WTC11 (cell line): Measurements from ENCODE around the gene SLC1A6. TPM values are rescaled to one million over a fixed set of nuclear protein-coding genes. Genes with fewer than 3 reads are reported as not detected.
A peak's percentile ranks its signal among the peaks of the same experiment; 100 is the strongest.

Experiments used
- ATAC-seq: fragments of 200-7000 bp; cut with Tn5 transposase; 2 replicates; pipeline ENCODE4 v1.10.0; 2021; ENCODE audit warnings: mild to moderate bottlenecking, moderate library complexity
- CTCF ChIA-PET: fragments of 300-600 bp; sonication (Branson Sonifier 250); formaldehyde crosslinking; loops from one replicate; lab custom pipeline; 2021; ENCODE audit warnings: antibody characterized with exemption; lab: Charles Lee
- POLR2A ChIA-PET: fragments of 350-600 bp; sonication (Branson Sonifier 250); formaldehyde crosslinking; loops from one replicate; lab custom pipeline; 2021; ENCODE audit warnings: antibody characterized with exemption; lab: Charles Lee
- DNase-seq: peaks from one replicate; pipeline ENCODE4 v3.0.0; 2021; ENCODE audit warnings: low spot score
- H3K27ac Mint-ChIP-seq: 2 replicates; pipeline ENCODE4 v1.8.0; 2021; ENCODE audit warnings: mixed read lengths
- H3K27me3 Mint-ChIP-seq: 2 replicates; pipeline ENCODE4 v1.8.0; 2021; ENCODE audit warnings: low read depth, mild to moderate bottlenecking, moderate library complexity, mixed read lengths
- H3K36me3 Mint-ChIP-seq: 2 replicates; pipeline ENCODE4 v1.8.0; 2021; ENCODE audit warnings: mixed read lengths
- H3K4me1 Mint-ChIP-seq: 2 replicates; pipeline ENCODE4 v1.8.0; 2022; ENCODE audit warnings: mixed read lengths
- H3K4me3 Mint-ChIP-seq: 2 replicates; pipeline ENCODE4 v1.8.0; 2021; ENCODE audit warnings: mild to moderate bottlenecking, moderate library complexity, mixed read lengths
- H3K9me3 Mint-ChIP-seq: 2 replicates; pipeline ENCODE4 v1.8.0; 2021; ENCODE audit warnings: mixed read lengths
- ATF1 ChIP-seq: sonication (generic); formaldehyde crosslinking; IDR thresholded peaks from 2 replicates; pipeline ENCODE4 v1.8.1; 2023; ENCODE audit warnings: mild to moderate bottlenecking, moderate library complexity, missing genetic modification reagents
- CBFB ChIP-seq: sonication (generic); formaldehyde crosslinking; IDR thresholded peaks from 2 replicates; pipeline ENCODE4 v1.8.1; 2022; ENCODE audit warnings: mild to moderate bottlenecking, low read depth, missing genetic modification reagents
- CREM ChIP-seq: sonication (generic); formaldehyde crosslinking; IDR thresholded peaks from 2 replicates; pipeline ENCODE4 v1.8.1; 2022; ENCODE audit warnings: mild to moderate bottlenecking, missing genetic modification reagents, moderate library complexity
- ESRRA ChIP-seq: sonication (generic); formaldehyde crosslinking; IDR thresholded peaks from 2 replicates; pipeline ENCODE4 v1.8.1; 2022; ENCODE audit warnings: mild to moderate bottlenecking, missing genetic modification reagents, borderline replicate concordance
- FOXP1 ChIP-seq: sonication (generic); formaldehyde crosslinking; IDR thresholded peaks from 2 replicates; pipeline ENCODE4 v1.8.0; 2022; ENCODE audit warnings: missing genetic modification reagents, mild to moderate bottlenecking, moderate library complexity, borderline replicate concordance
- HMGA2 ChIP-seq: fragments of 250-450 bp; sonication (Bioruptor Pico); IDR thresholded peaks from 2 replicates; pipeline ENCODE4 v1.4.0; 2021; ENCODE audit warnings: mild to moderate bottlenecking, moderate library complexity
- JAZF1 ChIP-seq: fragments of 250-450 bp; sonication (Bioruptor Pico); IDR thresholded peaks from 2 replicates; pipeline ENCODE4 v1.9.0; 2021; ENCODE audit warnings: moderate library complexity, mild to moderate bottlenecking, inconsistent platforms
- JUN ChIP-seq: sonication (generic); formaldehyde crosslinking; IDR thresholded peaks from 2 replicates; pipeline ENCODE4 v1.8.0; 2023; ENCODE audit warnings: mild to moderate bottlenecking, missing genetic modification reagents
- NFATC4 ChIP-seq: fragments of 250-450 bp; sonication (Bioruptor Pico); IDR thresholded peaks from 2 replicates; pipeline ENCODE4 v1.9.0; 2021; ENCODE audit warnings: mild to moderate bottlenecking
- SMAD3 ChIP-seq: sonication (generic); formaldehyde crosslinking; IDR thresholded peaks from 2 replicates; pipeline ENCODE4 v1.8.0; 2022; ENCODE audit warnings: missing genetic modification reagents, mild to moderate bottlenecking, borderline replicate concordance
- TP53 ChIP-seq: sonication (generic); formaldehyde crosslinking; IDR thresholded peaks from 2 replicates; pipeline ENCODE4 v1.8.1; 2023; ENCODE audit warnings: mild to moderate bottlenecking, missing genetic modification reagents
- ZNF219 ChIP-seq: sonication (generic); formaldehyde crosslinking; IDR thresholded peaks from 2 replicates; pipeline ENCODE4 v1.8.0; 2023; ENCODE audit warnings: missing genetic modification reagents, mild to moderate bottlenecking, borderline replicate concordance
- ZNF416 ChIP-seq: fragments of 250-450 bp; sonication (Bioruptor Pico); IDR thresholded peaks from 2 replicates; pipeline ENCODE4 v1.9.0; 2021; ENCODE audit warnings: mild to moderate bottlenecking, inconsistent platforms
- ZNF671 ChIP-seq: fragments of 250-450 bp; sonication (Bioruptor Pico); IDR thresholded peaks from 2 replicates; pipeline ENCODE4 v1.8.0; 2021; ENCODE audit warnings: mild to moderate bottlenecking
- total RNA-seq: library from RNA; stranded (reverse); gene quantifications from 3 replicates; pipeline ENCODE4 v1.2.3, GENCODE V29; 2021
- TF ChIP-seq, protein P1 (sequence below): fragments of 250-450 bp; sonication (Bioruptor Pico); IDR thresholded peaks from 2 replicates; pipeline ENCODE4 v1.9.0; 2021; ENCODE audit warnings: mild to moderate bottlenecking, borderline replicate concordance
- TF ChIP-seq, protein P2 (sequence below): sonication (generic); formaldehyde crosslinking; IDR thresholded peaks from 2 replicates; pipeline ENCODE4 v1.8.1; 2022; ENCODE audit warnings: mild to moderate bottlenecking, moderate library complexity, missing genetic modification reagents
- TF ChIP-seq, protein P3 (sequence below): sonication (generic); formaldehyde crosslinking; IDR thresholded peaks from 2 replicates; pipeline ENCODE4 v1.8.0; 2022; ENCODE audit warnings: mild to moderate bottlenecking, missing genetic modification reagents
- TF ChIP-seq, protein P4 (sequence below): sonication (generic); formaldehyde crosslinking; IDR thresholded peaks from 2 replicates; pipeline ENCODE4 v1.8.0; 2022; ENCODE audit warnings: mild to moderate bottlenecking, missing genetic modification reagents
- TF ChIP-seq, protein P5 (sequence below): fragments of 250-450 bp; sonication (Bioruptor Pico); conservative IDR thresholded peaks from 2 replicates; pipeline ENCODE4 v1.9.0; 2021; ENCODE audit warnings: mild to moderate bottlenecking
- TF ChIP-seq, protein P6 (sequence below): sonication (generic); formaldehyde crosslinking; IDR thresholded peaks from 2 replicates; pipeline ENCODE4 v1.8.1; 2022; ENCODE audit warnings: low read depth, missing genetic modification reagents, borderline replicate concordance
- TF ChIP-seq, protein P7 (sequence below): sonication (generic); formaldehyde crosslinking; IDR thresholded peaks from 2 replicates; pipeline ENCODE4 v1.8.0; 2022; ENCODE audit warnings: mild to moderate bottlenecking, missing genetic modification reagents
- TF ChIP-seq, protein P8 (sequence below): fragments of 250-450 bp; sonication (Bioruptor Pico); IDR thresholded peaks from 2 replicates; pipeline ENCODE4 v1.9.0; 2021; ENCODE audit warnings: mild to moderate bottlenecking

SLC1A6 gene
- total RNA-seq, 1 experiment from 2014 or later = 12.0 TPM

DNA sequence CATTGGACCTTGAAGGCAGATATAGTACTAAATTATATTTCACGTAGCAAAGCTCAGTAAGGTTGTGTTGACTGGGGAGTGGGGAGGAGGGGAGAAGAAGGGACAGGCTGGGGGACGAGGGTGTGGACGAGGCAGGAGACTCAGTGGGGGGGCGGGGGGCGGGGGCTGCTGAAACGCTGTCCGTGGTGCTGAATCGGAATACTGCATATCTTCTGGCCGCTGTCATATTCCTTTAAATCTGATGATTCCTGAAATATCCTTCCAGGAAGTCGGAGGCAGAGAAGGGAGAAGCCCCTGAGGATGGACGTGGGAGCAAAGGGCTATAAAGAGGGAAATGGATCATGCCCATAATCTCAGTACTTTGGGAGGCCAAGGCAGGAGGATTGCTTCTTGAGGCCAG, 34.9 kb upstream of the SLC1A6 start (continued):
- TF ChIP-seq, protein P1, sequence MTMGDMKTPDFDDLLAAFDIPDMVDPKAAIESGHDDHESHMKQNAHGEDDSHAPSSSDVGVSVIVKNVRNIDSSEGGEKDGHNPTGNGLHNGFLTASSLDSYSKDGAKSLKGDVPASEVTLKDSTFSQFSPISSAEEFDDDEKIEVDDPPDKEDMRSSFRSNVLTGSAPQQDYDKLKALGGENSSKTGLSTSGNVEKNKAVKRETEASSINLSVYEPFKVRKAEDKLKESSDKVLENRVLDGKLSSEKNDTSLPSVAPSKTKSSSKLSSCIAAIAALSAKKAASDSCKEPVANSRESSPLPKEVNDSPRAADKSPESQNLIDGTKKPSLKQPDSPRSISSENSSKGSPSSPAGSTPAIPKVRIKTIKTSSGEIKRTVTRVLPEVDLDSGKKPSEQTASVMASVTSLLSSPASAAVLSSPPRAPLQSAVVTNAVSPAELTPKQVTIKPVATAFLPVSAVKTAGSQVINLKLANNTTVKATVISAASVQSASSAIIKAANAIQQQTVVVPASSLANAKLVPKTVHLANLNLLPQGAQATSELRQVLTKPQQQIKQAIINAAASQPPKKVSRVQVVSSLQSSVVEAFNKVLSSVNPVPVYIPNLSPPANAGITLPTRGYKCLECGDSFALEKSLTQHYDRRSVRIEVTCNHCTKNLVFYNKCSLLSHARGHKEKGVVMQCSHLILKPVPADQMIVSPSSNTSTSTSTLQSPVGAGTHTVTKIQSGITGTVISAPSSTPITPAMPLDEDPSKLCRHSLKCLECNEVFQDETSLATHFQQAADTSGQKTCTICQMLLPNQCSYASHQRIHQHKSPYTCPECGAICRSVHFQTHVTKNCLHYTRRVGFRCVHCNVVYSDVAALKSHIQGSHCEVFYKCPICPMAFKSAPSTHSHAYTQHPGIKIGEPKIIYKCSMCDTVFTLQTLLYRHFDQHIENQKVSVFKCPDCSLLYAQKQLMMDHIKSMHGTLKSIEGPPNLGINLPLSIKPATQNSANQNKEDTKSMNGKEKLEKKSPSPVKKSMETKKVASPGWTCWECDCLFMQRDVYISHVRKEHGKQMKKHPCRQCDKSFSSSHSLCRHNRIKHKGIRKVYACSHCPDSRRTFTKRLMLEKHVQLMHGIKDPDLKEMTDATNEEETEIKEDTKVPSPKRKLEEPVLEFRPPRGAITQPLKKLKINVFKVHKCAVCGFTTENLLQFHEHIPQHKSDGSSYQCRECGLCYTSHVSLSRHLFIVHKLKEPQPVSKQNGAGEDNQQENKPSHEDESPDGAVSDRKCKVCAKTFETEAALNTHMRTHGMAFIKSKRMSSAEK (CRISPR knock-in tag) = no peak

DNA sequence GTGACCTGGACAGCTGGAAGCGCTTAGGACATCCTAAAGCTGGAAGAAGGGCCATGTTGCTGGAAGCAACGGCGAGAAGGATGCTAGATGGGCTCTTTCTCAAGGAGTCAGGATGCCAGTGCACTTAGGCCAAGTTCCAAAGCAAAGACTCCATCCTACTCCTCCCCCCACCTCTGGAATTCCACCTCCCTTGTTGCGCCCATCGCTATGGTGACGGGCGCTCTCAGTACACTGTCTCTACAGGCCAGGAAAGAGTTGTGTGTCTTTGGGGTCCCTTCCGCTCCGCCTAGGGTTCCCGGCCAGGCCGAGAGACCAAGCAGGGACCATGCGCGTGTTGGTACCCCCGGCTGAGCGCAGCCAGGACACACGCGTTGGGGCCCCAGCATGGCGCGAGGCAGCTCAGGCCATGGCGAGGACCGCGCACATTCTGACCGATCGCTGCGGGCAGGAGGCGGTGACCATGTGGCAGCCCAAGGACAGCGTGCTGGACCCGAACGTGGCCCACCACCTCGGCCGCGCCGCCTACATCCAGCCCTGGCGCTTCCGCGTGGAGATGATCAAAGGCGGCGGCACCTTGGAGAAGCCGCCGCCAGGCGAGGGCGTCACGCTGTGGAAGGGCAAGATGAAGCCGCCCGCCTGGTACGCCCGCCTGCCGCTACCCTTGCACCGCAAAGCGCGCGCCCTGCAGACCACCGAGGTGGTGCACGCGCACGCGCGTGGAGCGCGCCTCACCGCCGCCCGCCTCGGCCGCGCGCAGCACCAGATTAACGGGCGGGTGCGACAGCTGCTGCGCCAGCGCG, 31.0 kb upstream of the SLC1A6 start:
- DNase-seq = peak; percentile 69
- Mint-ChIP-seq H3K36me3 (no peaks in the 10 kb centered on the region), H3K4me1 (peaks cover 6% of the 10 kb centered on the region; the same call in 1 of the 2 replicates), H3K4me3 (peak overlapping the region; percentile 81), H3K9me3 (no peaks in the 10 kb centered on the region), H3K27me3 (peaks cover 63% of the 10 kb centered on the region), H3K27ac (no peak overlapping the region)
- ChIA-PET POLR2A (interaction anchor here (0.6 kb wide), 1 partner anchor 191 kb away, joined by 7 read pairs; no protein-coding TSS in a partner anchor), CTCF (interaction anchor here (1.0 to 1.5 kb wide), 4 partner anchors 15 to 224 kb away, joined by 3 to 6 read pairs (median 4); no protein-coding TSS in a partner anchor)
- peak; percentile 92 for ATAC-seq
- no peak for TF ChIP-seq JAZF1 (CRISPR knock-in tag)
- no peak for TF ChIP-seq CBFB (CRISPR knock-in tag)
- TF ChIP-seq, protein P2, sequence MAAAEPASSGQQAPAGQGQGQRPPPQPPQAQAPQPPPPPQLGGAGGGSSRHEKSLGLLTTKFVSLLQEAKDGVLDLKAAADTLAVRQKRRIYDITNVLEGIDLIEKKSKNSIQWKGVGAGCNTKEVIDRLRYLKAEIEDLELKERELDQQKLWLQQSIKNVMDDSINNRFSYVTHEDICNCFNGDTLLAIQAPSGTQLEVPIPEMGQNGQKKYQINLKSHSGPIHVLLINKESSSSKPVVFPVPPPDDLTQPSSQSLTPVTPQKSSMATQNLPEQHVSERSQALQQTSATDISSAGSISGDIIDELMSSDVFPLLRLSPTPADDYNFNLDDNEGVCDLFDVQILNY (CRISPR knock-in tag) = peak; percentile 55
- TF ChIP-seq ZNF416 (CRISPR knock-in tag) = no peak
- TF ChIP-seq, protein P3, sequence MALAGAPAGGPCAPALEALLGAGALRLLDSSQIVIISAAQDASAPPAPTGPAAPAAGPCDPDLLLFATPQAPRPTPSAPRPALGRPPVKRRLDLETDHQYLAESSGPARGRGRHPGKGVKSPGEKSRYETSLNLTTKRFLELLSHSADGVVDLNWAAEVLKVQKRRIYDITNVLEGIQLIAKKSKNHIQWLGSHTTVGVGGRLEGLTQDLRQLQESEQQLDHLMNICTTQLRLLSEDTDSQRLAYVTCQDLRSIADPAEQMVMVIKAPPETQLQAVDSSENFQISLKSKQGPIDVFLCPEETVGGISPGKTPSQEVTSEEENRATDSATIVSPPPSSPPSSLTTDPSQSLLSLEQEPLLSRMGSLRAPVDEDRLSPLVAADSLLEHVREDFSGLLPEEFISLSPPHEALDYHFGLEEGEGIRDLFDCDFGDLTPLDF (CRISPR knock-in tag) = peak; percentile 83
- TF ChIP-seq ESRRA (CRISPR knock-in tag) = peak; percentile 58; the same call in 1 of the 2 replicates
- TF ChIP-seq, protein P4, sequence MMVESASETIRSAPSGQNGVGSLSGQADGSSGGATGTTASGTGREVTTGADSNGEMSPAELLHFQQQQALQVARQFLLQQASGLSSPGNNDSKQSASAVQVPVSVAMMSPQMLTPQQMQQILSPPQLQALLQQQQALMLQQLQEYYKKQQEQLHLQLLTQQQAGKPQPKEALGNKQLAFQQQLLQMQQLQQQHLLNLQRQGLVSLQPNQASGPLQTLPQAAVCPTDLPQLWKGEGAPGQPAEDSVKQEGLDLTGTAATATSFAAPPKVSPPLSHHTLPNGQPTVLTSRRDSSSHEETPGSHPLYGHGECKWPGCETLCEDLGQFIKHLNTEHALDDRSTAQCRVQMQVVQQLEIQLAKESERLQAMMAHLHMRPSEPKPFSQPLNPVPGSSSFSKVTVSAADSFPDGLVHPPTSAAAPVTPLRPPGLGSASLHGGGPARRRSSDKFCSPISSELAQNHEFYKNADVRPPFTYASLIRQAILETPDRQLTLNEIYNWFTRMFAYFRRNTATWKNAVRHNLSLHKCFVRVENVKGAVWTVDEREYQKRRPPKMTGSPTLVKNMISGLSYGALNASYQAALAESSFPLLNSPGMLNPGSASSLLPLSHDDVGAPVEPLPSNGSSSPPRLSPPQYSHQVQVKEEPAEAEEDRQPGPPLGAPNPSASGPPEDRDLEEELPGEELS (CRISPR knock-in tag) = peak; percentile 48; the same call in 1 of the 2 replicates
- TF ChIP-seq JUN (CRISPR knock-in tag) = peak; percentile 73
- TF ChIP-seq TP53 (CRISPR knock-in tag) = peak; percentile 81; the same call in 1 of the 2 replicates
- TF ChIP-seq ZNF671 (CRISPR knock-in tag) = no peak
- TF ChIP-seq ATF1 (CRISPR knock-in tag) = no peak
- peak; percentile 87 for TF ChIP-seq FOXP1 (CRISPR knock-in tag)
- TF ChIP-seq, protein P5, sequence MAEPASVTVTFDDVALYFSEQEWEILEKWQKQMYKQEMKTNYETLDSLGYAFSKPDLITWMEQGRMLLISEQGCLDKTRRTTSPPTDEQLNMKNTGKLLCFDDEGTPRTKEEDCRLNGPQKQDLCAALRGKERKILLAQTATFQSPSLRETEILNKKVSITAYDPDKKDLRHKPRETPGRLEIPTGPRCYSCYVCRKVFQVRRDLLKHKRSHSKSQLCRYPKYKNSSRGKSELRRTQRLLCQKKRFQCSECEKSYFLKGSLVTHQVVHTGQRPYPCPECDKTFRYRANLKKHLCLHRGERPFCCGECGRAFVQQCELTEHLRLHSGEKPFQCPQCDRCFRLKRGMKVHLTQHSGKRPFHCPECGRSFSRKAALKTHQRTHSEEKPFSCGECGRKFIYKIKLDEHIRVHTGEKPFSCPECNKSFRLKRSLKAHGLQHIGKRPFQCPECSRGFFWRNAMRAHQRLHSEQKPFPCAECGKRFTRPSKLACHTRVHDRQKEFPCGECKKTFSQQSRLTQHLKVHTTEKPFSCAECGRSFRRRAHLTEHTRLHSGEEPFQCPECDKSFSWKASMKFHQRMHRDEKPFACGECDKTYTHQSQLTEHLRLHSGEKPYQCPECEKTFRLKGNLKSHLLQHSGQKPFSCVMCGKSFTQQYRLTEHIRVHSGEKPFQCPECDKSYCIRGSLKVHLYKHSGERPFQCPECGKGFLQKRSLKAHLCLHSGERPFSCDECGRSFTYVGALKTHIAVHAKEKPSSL (CRISPR knock-in tag) = no peak
- TF ChIP-seq CREM (CRISPR knock-in tag) = no peak
- TF ChIP-seq HMGA2 (CRISPR knock-in tag) = no peak
- TF ChIP-seq SMAD3 (CRISPR knock-in tag) = no peak
- TF ChIP-seq, protein P6, sequence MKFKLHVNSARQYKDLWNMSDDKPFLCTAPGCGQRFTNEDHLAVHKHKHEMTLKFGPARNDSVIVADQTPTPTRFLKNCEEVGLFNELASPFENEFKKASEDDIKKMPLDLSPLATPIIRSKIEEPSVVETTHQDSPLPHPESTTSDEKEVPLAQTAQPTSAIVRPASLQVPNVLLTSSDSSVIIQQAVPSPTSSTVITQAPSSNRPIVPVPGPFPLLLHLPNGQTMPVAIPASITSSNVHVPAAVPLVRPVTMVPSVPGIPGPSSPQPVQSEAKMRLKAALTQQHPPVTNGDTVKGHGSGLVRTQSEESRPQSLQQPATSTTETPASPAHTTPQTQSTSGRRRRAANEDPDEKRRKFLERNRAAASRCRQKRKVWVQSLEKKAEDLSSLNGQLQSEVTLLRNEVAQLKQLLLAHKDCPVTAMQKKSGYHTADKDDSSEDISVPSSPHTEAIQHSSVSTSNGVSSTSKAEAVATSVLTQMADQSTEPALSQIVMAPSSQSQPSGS (CRISPR knock-in tag) = no peak
- TF ChIP-seq NFATC4 = no peak
- TF ChIP-seq, protein P7, sequence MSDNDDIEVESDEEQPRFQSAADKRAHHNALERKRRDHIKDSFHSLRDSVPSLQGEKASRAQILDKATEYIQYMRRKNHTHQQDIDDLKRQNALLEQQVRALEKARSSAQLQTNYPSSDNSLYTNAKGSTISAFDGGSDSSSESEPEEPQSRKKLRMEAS (CRISPR knock-in tag) = peak; percentile 93
- TF ChIP-seq ZNF219 (CRISPR knock-in tag) = no peak
- TF ChIP-seq, protein P8, sequence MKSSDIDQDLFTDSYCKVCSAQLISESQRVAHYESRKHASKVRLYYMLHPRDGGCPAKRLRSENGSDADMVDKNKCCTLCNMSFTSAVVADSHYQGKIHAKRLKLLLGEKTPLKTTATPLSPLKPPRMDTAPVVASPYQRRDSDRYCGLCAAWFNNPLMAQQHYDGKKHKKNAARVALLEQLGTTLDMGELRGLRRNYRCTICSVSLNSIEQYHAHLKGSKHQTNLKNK = no peak
